G401.6 (cell line): ENCODE data around the gene FAM174B.
"Not testable (repeated sequence)": the region's sequence is repeated elsewhere in the genome, so short reads cannot be mapped to it uniquely, and the experiment has no call there.

Source experiments
- FAIRE-seq: peaks from 2 replicates; lab custom pipeline; 2012; peaks lifted over from hg19 to GRCh38; lab: Jason Lieb, UNC

FAM174B gene

GRCh38 chr15:92617549-92618520, 37.7 kb downstream of the FAM174B start:
- FAIRE-seq = no peak

GRCh38 chr15:92616621-92617548, 38.7 kb downstream of the FAM174B start:
- FAIRE-seq = no peak

GRCh38 chr15:92614791-92615785, 40.5 kb downstream of the FAM174B start:
- no peak for FAIRE-seq

- FAIRE-seq = no peak
These were observed 41.3 kb downstream of the FAM174B start for GRCh38 chr15:92614301-92614700.

- no peak for FAIRE-seq
These were observed 41.7 kb downstream of the FAM174B start for GRCh38 chr15:92613841-92614240.

GRCh38 chr15:92612891-92613290, 42.7 kb downstream of the FAM174B start:
- no peak for FAIRE-seq

GRCh38 chr15:92611995-92612745, 43.4 kb downstream of the FAM174B start:
- FAIRE-seq = no peak

- FAIRE-seq = no peak
These were observed 44.4 kb downstream of the FAM174B start for GRCh38 chr15:92611150-92611549.

- no peak for FAIRE-seq
These were observed 45.5 kb downstream of the FAM174B start for GRCh38 chr15:92610101-92610520.

GRCh38 chr15:92608866-92609700, 46.5 kb downstream of the FAM174B start:
- no peak for FAIRE-seq

- FAIRE-seq = not testable (repeated sequence)
These were observed 48.8 kb downstream of the FAM174B start for GRCh38 chr15:92606836-92607150.

- no peak for FAIRE-seq
These were observed 49.3 kb downstream of the FAM174B start for GRCh38 chr15:92606126-92606835.

- FAIRE-seq = no peak
These were observed 50.2 kb downstream of the FAM174B start for GRCh38 chr15:92605225-92605944.

- no peak for FAIRE-seq
These were observed 51.7 kb downstream of the FAM174B start for GRCh38 chr15:92603743-92604470.

- FAIRE-seq = no peak
These were observed 52.3 kb downstream of the FAM174B start for GRCh38 chr15:92603278-92603677.

GRCh38 chr15:92602267-92602593, 53.3 kb downstream of the FAM174B start:
- FAIRE-seq = no peak

GRCh38 chr15:92601592-92602266, 53.8 kb downstream of the FAM174B start:
- FAIRE-seq = no peak

GRCh38 chr15:92600856-92601255, 54.7 kb downstream of the FAM174B start:
- no peak for FAIRE-seq
